B cell (primary cell): Measurements from ENCODE around the gene HMG20A. TPM values are rescaled to one million over a fixed set of nuclear protein-coding genes. Genes with fewer than 3 reads are reported as not detected.

Experiments
- ATAC-seq: fragments of 200-7000 bp; cut with Tn5 transposase; one replicate; pipeline ENCODE4 v1.10.0; 2021; ENCODE audit warnings: low read depth, mild to moderate bottlenecking, moderate number of reproducible peaks, moderate library complexity
- CTCF ChIA-PET: fragments of 350-600 bp; sonication (Branson Sonifier 250); formaldehyde crosslinking; loops from one replicate; lab custom pipeline; 2021; ENCODE audit warnings: antibody characterized with exemption, inconsistent platforms; lab: Charles Lee
- POLR2A ChIA-PET: fragments of 350-600 bp; sonication (Branson Sonifier 250); formaldehyde crosslinking; loops from one replicate; lab custom pipeline; 2021; ENCODE audit warnings: antibody characterized with exemption; lab: Charles Lee
- DNase-seq: peaks from one replicate; pipeline ENCODE4 v3.0.0; 2013
- H2AFZ ChIP-seq: 2 replicates; pipeline ENCODE4 v1.6.1; 2012; ENCODE audit warnings: mild to moderate bottlenecking, low read depth, low read length; ENCODE audit not compliant: insufficient read depth, poor library complexity, severe bottlenecking
- H3K27ac ChIP-seq, 2 donors: 1 replicate in 1 of 2; 2 replicates in 1 of 2; pipeline ENCODE4 v1.5.1; 2012 to 2013; ENCODE audit warnings: low read length in 2 of 2, mild to moderate bottlenecking in 2 of 2, moderate library complexity in 1 of 2
- H3K27me3 ChIP-seq, 4 experiments: fragments of 200-600 bp in 1 of 4; sonication (generic) in 1 of 4; replicated peaks in 1 of 4; 1 replicate in 2 of 4; 2 replicates in 2 of 4; pipeline versions ENCODE4 v1.6.1 to v1.7.0; 2013 to 2016; ENCODE audit warnings: low read length in 3 of 4, mild to moderate bottlenecking in 2 of 4, mixed read lengths in 1 of 4, moderate library complexity in 1 of 4; ENCODE audit not compliant: insufficient read depth in 4 of 4, control insufficient read depth in 3 of 4; ENCODE audit errors: control extremely low read depth in 1 of 4
- H3K36me3 ChIP-seq, 2 experiments: replicated peaks in 1 of 2; 1 replicate in 1 of 2; 2 replicates in 1 of 2; pipeline versions ENCODE4 v1.6.1 to v1.7.1; 2013; ENCODE audit warnings: low read length in 1 of 2; ENCODE audit not compliant: insufficient read depth in 2 of 2, control insufficient read depth in 1 of 2; ENCODE audit errors: control extremely low read depth in 1 of 2, extremely low read depth in 1 of 2
- H3K4me1 ChIP-seq, 2 donors: fragments of 200-600 bp in 1 of 2; sonication (generic) in 1 of 2; 1 replicate in 1 of 2; 2 replicates in 1 of 2; pipeline versions ENCODE4 v1.5.1 to v1.6.1; 2013 to 2017; ENCODE audit warnings: low read length in 2 of 2; ENCODE audit not compliant: control insufficient read depth in 2 of 2, insufficient read depth in 2 of 2
- H3K4me2 ChIP-seq: replicated peaks from 2 replicates; pipeline ENCODE3; 2012; ENCODE audit warnings: mild to moderate bottlenecking, low read depth, low read length; ENCODE audit not compliant: poor library complexity, severe bottlenecking
- H3K4me3 ChIP-seq, 5 experiments: fragments of 200-600 bp in 1 of 5; sonication (generic) in 1 of 5; 1 replicate in 3 of 5; 2 replicates in 2 of 5; pipeline versions ENCODE4 v1.5.1 to v1.7.0; 2011 to 2016; ENCODE audit warnings: low read length in 4 of 5, mild to moderate bottlenecking in 4 of 5, low read depth in 2 of 5, control low read depth in 1 of 5, moderate library complexity in 1 of 5; ENCODE audit not compliant: insufficient read depth in 1 of 5; ENCODE audit errors: control extremely low read depth in 1 of 5, extremely low read depth in 1 of 5
- H3K79me2 ChIP-seq: fragments of 200-600 bp; sonication (generic); one replicate; pipeline ENCODE4 v1.6.0; 2016; ENCODE audit warnings: low read length; ENCODE audit not compliant: control insufficient read depth, insufficient read depth
- H3K9ac ChIP-seq: fragments of 200-600 bp; sonication (generic); 2 replicates; pipeline ENCODE4 v1.6.1; 2017; ENCODE audit warnings: mild to moderate bottlenecking, low read length, moderate library complexity
- H3K9me3 ChIP-seq, 3 donors: one replicate each; pipeline versions ENCODE4 v1.6.1 to v1.7.1; 2013; ENCODE audit warnings: low read length in 2 of 3; ENCODE audit not compliant: control insufficient read depth in 2 of 3, insufficient read depth in 1 of 3; ENCODE audit errors: control extremely low read depth in 1 of 3
- H4K20me1 ChIP-seq: 2 replicates; pipeline ENCODE4 v1.6.0; 2012; ENCODE audit warnings: mild to moderate bottlenecking, low read length; ENCODE audit not compliant: insufficient read depth, control insufficient read depth, poor library complexity, severe bottlenecking
- H3K27ac Mint-ChIP-seq: one replicate; pipeline ENCODE4 v1.8.0; 2021; ENCODE audit warnings: mixed read lengths
- H3K27me3 Mint-ChIP-seq: one replicate; pipeline ENCODE4 v1.8.0; 2021; ENCODE audit warnings: mixed read lengths
- H3K4me1 Mint-ChIP-seq: one replicate; pipeline ENCODE4 v1.8.0; 2021; ENCODE audit warnings: mixed read lengths
- H3K4me3 Mint-ChIP-seq: one replicate; pipeline ENCODE4 v1.8.0; 2021; ENCODE audit warnings: mixed read lengths
- H3K9me3 Mint-ChIP-seq: one replicate; pipeline ENCODE4 v1.8.0; 2022; ENCODE audit warnings: mixed read lengths; ENCODE audit not compliant: insufficient read depth
- CTCF ChIP-seq: fragments of 200-600 bp; IDR thresholded peaks from one replicate; pipeline ENCODE4 v1.8.0; 2022; ENCODE audit warnings: antibody characterized with exemption, mild to moderate bottlenecking
- EZH2 ChIP-seq: IDR thresholded peaks from 2 replicates; pipeline ENCODE4 v1.6.1; 2012; ENCODE audit warnings: borderline replicate concordance, low read depth, mild to moderate bottlenecking, moderate library complexity, low read length; ENCODE audit not compliant: insufficient read depth, poor library complexity, severe bottlenecking
- WGBS: methylation state at CpG from one replicate; pipeline ENCODE4 v1.1.5; 2013; ENCODE audit warnings: missing lambda C conversion rate; ENCODE audit not compliant: insufficient coverage; 5-methylcytosine and 5-hydroxymethylcytosine counted together
- intact Hi-C: fragments of 100-400 bp; cut with micrococcal nuclease; formaldehyde crosslinking; loops from one replicate; pipeline ENCODE4 v1.10.0; 2022
- polyA plus RNA-seq: library from polyadenylated mRNA; depleted of rRNA; stranded (reverse); fragments of >200 nt; gene quantifications from 2 replicates; pipeline ENCODE4 v1.2.3, GENCODE V29; 2012
- total RNA-seq, 2 donors: library from RNA; stranded (reverse); fragments of 120-200 nt in 1 of 2; gene quantifications; 1 replicate in 1 of 2; 2 replicates in 1 of 2; pipeline versions ENCODE4 v1.2.3 to v1.2.4, GENCODE V29; 2013 to 2022

Gene HMG20A
- total and polyA plus RNA-seq, 2 donors (not counting 1 experiment from before 2014, with no cell fraction given) = 26.1 to 63.5 TPM

- H3K9me3 Mint-ChIP-seq = no peaks in the 10 kb centered on the region
- Histone ChIP-seq H3K27ac (no peak overlapping the region), H3K79me2 (peaks cover 84% of the 10 kb centered on the region), H3K9me3 (no peaks in the 10 kb centered on the region), H3K4me2 (no peak overlapping the region), H3K27me3 (no peaks in the 10 kb centered on the region), H4K20me1 (peaks cover 13% of the 10 kb centered on the region), H3K36me3 (no peaks in the 10 kb centered on the region), H2AFZ (no peak overlapping the region), H3K4me3 (no peak overlapping the region), H3K9ac (no peak overlapping the region), H3K4me1 (peaks cover 4 to 19% of the 10 kb centered on the region in 2 donors)
- H3K4me1 Mint-ChIP-seq = peaks cover 56% of the 10 kb centered on the region
- no peak overlapping the region for H3K4me3 Mint-ChIP-seq
- ChIA-PET CTCF (no interaction called here), POLR2A (no interaction called here)
- intact Hi-C loops = no loop called here
- DNase-seq (no peak), ATAC-seq (no peak)
- no peak overlapping the region for H3K27ac Mint-ChIP-seq
- no peaks in the 10 kb centered on the region for H3K27me3 Mint-ChIP-seq
- TF ChIP-seq EZH2 (no peak), CTCF (no peak)
- WGBS = 100% methylated on average over 1 of the region's 2 CpGs
These were observed 34.1 kb upstream of the HMG20A start for GRCh38 chr15:77386626-77387025.

GRCh38 chr15:77387365-77388105, 33.2 kb upstream of the HMG20A start:
- Histone ChIP-seq H3K4me3 (no peak overlapping the region), H3K27ac (no peak overlapping the region), H3K4me2 (no peak overlapping the region), H3K27me3 (no peaks in the 10 kb centered on the region), H3K4me1 (peaks cover 4 to 19% of the 10 kb centered on the region in 2 donors), H3K79me2 (peaks cover 85% of the 10 kb centered on the region), H3K36me3 (no peaks in the 10 kb centered on the region), H3K9me3 (no peaks in the 10 kb centered on the region), H2AFZ (no peak overlapping the region), H3K9ac (no peak overlapping the region), H4K20me1 (peaks cover 19% of the 10 kb centered on the region)
- peaks cover 53% of the 10 kb centered on the region for H3K4me1 Mint-ChIP-seq
- no peaks in the 10 kb centered on the region for H3K27me3 Mint-ChIP-seq
- POLR2A ChIA-PET = interaction anchor here (0.6 kb wide), 1 partner anchor 103 kb away, joined by 3 read pairs; no protein-coding TSS in a partner anchor
- peak; percentile 10 for DNase-seq
- no peaks in the 10 kb centered on the region for H3K9me3 Mint-ChIP-seq
- CTCF ChIA-PET = no interaction called here
- no peak overlapping the region for H3K27ac Mint-ChIP-seq
- 72% methylated on average over 2 of the region's 2 CpGs for WGBS
- TF ChIP-seq EZH2 (no peak), CTCF (no peak)
- H3K4me3 Mint-ChIP-seq = no peak overlapping the region
- intact Hi-C loops = no loop called here
- ATAC-seq = no peak
